Renal pelvis (tissue), 4 donors: Measurements from ENCODE around the gene CD101. TPM values are rescaled to one million over a fixed set of nuclear protein-coding genes. Genes with fewer than 3 reads are reported as not detected.
A peak's percentile ranks its signal among the peaks of the same experiment; 100 is the strongest.

Experiments
- DNase-seq: peaks from one replicate; pipeline ENCODE4 v3.0.0-alpha.2; 2013
- polyA plus RNA-seq, 3 donors: library from polyadenylated mRNA; unstranded; fragments of 120-200 nt; gene quantifications; one replicate each; pipeline ENCODE4 v1.2.1, GENCODE V29; 2013; ENCODE audit not compliant: insufficient read length in 3 of 3

CD101 gene
- polyA plus RNA-seq, 3 donors = 1.8 to 4.0 (median 2.0) TPM

DNA sequence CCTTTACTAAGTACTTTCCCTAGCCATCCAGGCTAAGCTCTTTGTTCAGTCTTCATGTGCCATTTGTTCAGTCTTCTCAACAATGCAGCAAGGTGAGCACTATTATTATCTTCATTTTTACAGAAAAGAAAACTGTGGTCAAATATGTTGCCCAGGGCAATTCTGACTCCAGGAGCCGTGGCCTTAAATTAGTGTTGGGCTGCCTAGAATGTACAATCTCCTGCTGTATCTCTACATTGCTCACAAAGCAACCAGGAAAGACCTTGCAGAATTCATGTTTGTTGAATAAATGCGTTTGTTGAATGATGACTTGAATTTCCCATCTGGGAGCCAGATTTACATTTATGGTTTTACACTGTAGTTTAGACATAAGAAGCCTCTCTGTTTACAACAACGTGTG is 14.2 kb downstream of the CD101 start:
- DNase-seq = no peak

DNA sequence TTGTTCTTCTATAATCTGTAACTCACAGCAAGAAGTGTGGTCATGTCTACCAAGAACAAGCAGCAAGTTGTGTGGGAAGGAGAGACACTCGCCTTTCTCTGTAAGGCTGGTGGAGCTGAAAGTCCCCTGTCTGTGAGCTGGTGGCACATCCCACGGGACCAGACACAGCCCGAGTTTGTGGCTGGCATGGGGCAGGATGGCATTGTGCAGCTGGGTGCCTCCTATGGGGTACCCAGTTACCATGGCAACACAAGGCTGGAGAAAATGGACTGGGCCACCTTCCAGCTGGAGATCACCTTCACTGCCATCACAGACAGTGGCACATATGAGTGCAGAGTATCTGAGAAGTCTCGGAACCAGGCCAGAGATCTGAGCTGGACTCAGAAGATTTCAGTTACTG is 15.5 kb downstream of the CD101 start:
- DNase-seq = no peak

DNA sequence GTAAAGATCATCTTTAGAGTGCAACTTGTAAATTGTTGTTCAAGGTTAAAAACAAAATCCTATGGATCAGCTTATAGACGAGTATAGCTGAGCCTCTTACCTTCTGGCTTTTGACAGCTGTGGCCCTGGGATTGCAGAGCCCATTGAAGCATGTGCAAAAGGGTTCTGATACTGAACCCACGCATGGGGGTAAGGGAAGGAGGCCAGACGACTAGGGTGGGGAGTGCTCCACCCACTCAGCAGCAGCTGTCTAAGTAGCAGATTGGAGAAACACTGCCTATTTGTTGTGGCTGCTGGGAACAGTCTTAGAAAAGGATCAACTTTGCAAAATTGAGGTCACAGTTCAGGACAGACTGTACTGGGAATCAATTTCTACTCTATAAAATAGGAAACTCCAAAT is 16.1 kb downstream of the CD101 start:
- DNase-seq = no peak

GRCh38 chr1:117020526-117021156 is 19.1 kb downstream of the CD101 start:
- DNase-seq = no peak

DNA sequence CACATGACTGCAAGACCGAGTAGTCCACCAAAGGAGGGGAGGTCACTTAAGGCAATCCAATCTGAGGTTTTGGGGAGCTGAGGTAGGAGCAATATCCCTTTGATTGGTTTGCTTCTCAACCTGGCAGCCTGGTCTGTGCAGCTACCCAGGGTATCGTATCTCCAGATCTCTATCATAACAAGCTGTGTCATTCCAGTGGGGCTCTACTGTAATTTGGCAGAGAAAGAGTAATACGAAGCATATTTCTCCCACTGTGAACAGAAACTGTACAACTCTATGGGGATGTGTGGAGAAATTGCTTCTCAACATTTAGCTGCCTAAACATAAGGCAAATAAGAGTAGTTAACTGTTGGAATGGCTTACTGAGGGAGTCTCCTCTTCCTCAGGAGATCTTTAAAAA is 20.6 kb downstream of the CD101 start:
- no peak for DNase-seq

- no peak for DNase-seq
Measured at GRCh38 chr1:117025568-117025967, 24.0 kb downstream of the CD101 start.

DNA sequence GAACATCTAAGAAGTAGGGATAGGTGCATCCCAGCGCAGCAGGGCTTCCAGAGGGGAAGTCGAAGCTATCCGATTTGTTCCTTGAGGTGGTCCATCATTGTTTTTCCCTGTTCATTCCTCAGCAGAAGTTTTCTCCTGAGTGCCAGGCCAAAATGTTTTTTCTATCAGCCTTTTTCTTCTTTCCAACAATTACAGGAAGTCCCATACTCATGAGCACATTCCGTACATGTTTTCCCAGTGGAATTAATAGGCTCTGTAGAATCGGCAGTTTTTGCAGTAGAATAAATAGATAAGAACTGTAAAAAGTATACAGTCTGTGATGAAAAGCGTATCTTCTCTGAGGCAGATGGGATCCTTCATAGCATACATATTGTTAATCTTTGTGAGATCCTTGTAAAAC is 24.8 kb downstream of the CD101 start:
- DNase-seq = no peak

GRCh38 chr1:117029685-117030084 is 28.1 kb downstream of the CD101 start:
- DNase-seq = no peak

GRCh38 chr1:117030271-117030877 is 28.8 kb downstream of the CD101 start:
- DNase-seq = no peak

- no peak for DNase-seq
Measured at GRCh38 chr1:117032266-117032665, 30.7 kb downstream of the CD101 start.

GRCh38 chr1:117032681-117033539 is 31.4 kb downstream of the CD101 start:
- DNase-seq = no peak

- no peak for DNase-seq
Measured at GRCh38 chr1:117033772-117034171, 32.2 kb downstream of the CD101 start.

- DNase-seq = no peak
Measured at GRCh38 chr1:117034791-117035290, 33.3 kb downstream of the CD101 start.

- DNase-seq = peak; percentile 83
Measured at GRCh38 chr1:117036018-117036461, 34.5 kb downstream of the CD101 start.

GRCh38 chr1:117037802-117038201 is 36.2 kb downstream of the CD101 start:
- no peak for DNase-seq

DNA sequence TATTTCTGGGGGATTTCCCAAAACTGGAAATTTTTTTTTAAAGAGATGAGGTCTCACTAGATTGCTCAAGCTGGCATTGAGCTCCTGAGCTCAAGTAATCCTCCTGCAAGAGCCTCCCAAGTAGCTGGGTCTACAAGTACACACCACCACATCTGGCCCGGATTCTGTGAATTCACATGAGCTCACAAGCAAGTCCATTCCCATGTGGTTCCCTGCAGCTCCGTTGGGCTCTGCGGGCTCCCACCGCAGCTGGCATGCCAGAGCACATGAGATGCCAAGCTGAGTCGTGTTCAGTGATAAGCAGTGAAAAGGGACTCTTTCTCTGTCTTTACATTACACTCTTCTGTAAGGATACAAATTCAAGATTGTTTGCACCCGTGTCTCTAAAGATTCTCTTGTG is 36.7 kb downstream of the CD101 start:
- DNase-seq = no peak

GRCh38 chr1:117044217-117044616 is 42.7 kb downstream of the CD101 start:
- no peak for DNase-seq

GRCh38 chr1:117045644-117046043 is 44.1 kb downstream of the CD101 start:
- DNase-seq = no peak

GRCh38 chr1:117046781-117047180 is 45.2 kb downstream of the CD101 start:
- DNase-seq = no peak

GRCh38 chr1:117047271-117047670 is 45.7 kb downstream of the CD101 start:
- DNase-seq = no peak

- DNase-seq = no peak
Measured at GRCh38 chr1:117049857-117050256, 48.3 kb downstream of the CD101 start.

- DNase-seq = no peak
Measured at GRCh38 chr1:117051224-117052064, 49.9 kb downstream of the CD101 start.
